Left ventricle myocardium inferior (tissue), 1 donor: ENCODE measurements around the gene SLC19A1. TPM values are rescaled to one million over a fixed set of nuclear protein-coding genes. Genes with fewer than 3 reads are reported as not detected.
A peak's percentile ranks its signal among the peaks of the same experiment; 100 is the strongest.

ENCODE experiments used
- DNase-seq: peaks from one replicate; pipeline ENCODE4 v3.0.0-alpha.2; 2020
- H3K27ac ChIP-seq: fragments of 200-600 bp; replicated peaks from 2 replicates; pipeline ENCODE4 v1.8.0; 2021
- H3K27me3 ChIP-seq: fragments of 200-600 bp; 2 replicates; pipeline ENCODE4 v1.8.0; 2021; ENCODE audit warnings: low read depth
- H3K36me3 ChIP-seq: fragments of 200-600 bp; 2 replicates; pipeline ENCODE4 v1.8.0; 2021
- H3K4me1 ChIP-seq: fragments of 200-600 bp; 2 replicates; pipeline ENCODE4 v1.8.0; 2021
- H3K4me3 ChIP-seq: fragments of 200-600 bp; 2 replicates; pipeline ENCODE4 v1.8.0; 2021; ENCODE audit warnings: mild to moderate bottlenecking, moderate library complexity
- H3K9me3 ChIP-seq: fragments of 200-600 bp; replicated peaks from 2 replicates; pipeline ENCODE4 v1.8.0; 2021
- CTCF ChIP-seq: fragments of 200-600 bp; IDR thresholded peaks from 2 replicates; pipeline ENCODE4 v1.8.0; 2021; ENCODE audit warnings: antibody characterized with exemption, mild to moderate bottlenecking, borderline replicate concordance
- intact Hi-C: fragments of 100-400 bp; cut with micrococcal nuclease; formaldehyde crosslinking; loops from one replicate; pipeline ENCODE4 v1.11.0; 2022
- total RNA-seq: library from RNA; stranded (reverse); fragmentation: NEBNext Ultra II Directional; extraction: Animal tissue kit (Norgen Biotek cat#: 25700); gene quantifications from one replicate; pipeline ENCODE4 v1.2.1, GENCODE V29; 2021
- donor health status: DM: no; HTN: yes; CAD: no; lungs with severe emphysema.

Gene SLC19A1
- total RNA-seq, 1 donor from 2014 or later = 4.9 TPM

- intact Hi-C loops = no loop called here
- H3K36me3 ChIP-seq = peaks cover 69% of the 10 kb centered on the region
Measured at GRCh38 chr21:45496968-45497845, 45.0 kb downstream of the SLC19A1 start.

GRCh38 chr21:45496151-45496967, 45.9 kb downstream of the SLC19A1 start:
- H3K4me1 ChIP-seq = no peaks in the 10 kb centered on the region
- no peaks in the 10 kb centered on the region for H3K9me3 ChIP-seq
- no peak for TF ChIP-seq CTCF
- no peak overlapping the region for H3K4me3 ChIP-seq
- DNase-seq = no peak
- H3K36me3 ChIP-seq = peaks cover 76% of the 10 kb centered on the region
- H3K27ac ChIP-seq = no peak overlapping the region
- intact Hi-C loops = no loop called here
- no peaks in the 10 kb centered on the region for H3K27me3 ChIP-seq

More at GRCh38 chr21:45496968-45497845, 45.0 kb downstream of the SLC19A1 start:
- no peak overlapping the region for H3K4me3 ChIP-seq
- H3K27ac ChIP-seq = no peak overlapping the region
- no peaks in the 10 kb centered on the region for H3K27me3 ChIP-seq
- TF ChIP-seq CTCF = no peak
- H3K9me3 ChIP-seq = no peaks in the 10 kb centered on the region
- DNase-seq = peak; percentile 15
- no peaks in the 10 kb centered on the region for H3K4me1 ChIP-seq

GRCh38 chr21:45494851-45495680, 47.2 kb downstream of the SLC19A1 start:
- DNase-seq = no peak
- H3K9me3 ChIP-seq = no peaks in the 10 kb centered on the region
- intact Hi-C loops = no loop called here

GRCh38 chr21:45494135-45494850, 47.9 kb downstream of the SLC19A1 start:
- DNase-seq = no peak
- Histone ChIP-seq H3K27ac (no peak overlapping the region), H3K4me1 (no peaks in the 10 kb centered on the region), H3K9me3 (no peaks in the 10 kb centered on the region), H3K36me3 (peaks cover 73% of the 10 kb centered on the region), H3K27me3 (no peaks in the 10 kb centered on the region), H3K4me3 (no peak overlapping the region)
- no peak for TF ChIP-seq CTCF
- intact Hi-C loops = no loop called here

More at GRCh38 chr21:45494851-45495680, 47.2 kb downstream of the SLC19A1 start:
- H3K4me3 ChIP-seq = no peak overlapping the region
- no peak overlapping the region for H3K27ac ChIP-seq
- H3K27me3 ChIP-seq = no peaks in the 10 kb centered on the region
- TF ChIP-seq CTCF = no peak
- H3K4me1 ChIP-seq = no peaks in the 10 kb centered on the region
- peaks cover 76% of the 10 kb centered on the region for H3K36me3 ChIP-seq
